HG03103 (cell line): ENCODE results near the gene COP1.
"Not testable (repeated sequence)": the region's sequence is repeated elsewhere in the genome, so short reads cannot be mapped to it uniquely, and the experiment has no call there.

Experiments used
- ATAC-seq: cut with Tn5 transposase; IDR thresholded peaks from one replicate; pipeline ENCODE4 v1.9.1; 2021; ENCODE audit warnings: low read depth; ENCODE audit not compliant: unreplicated experiment

Gene COP1

GRCh38 chr1:176206961-176207902 is at the start of gene COP1:
TSS of gene COP1 (minus strand) at chr1:176207286. CDS start at chr1:176206978, 308 bp downstream.
- ATAC-seq = peak; percentile 79

- no peak for ATAC-seq
Measured at GRCh38 chr1:176252191-176252590, 45.1 kb upstream of the COP1 start.

- no peak for ATAC-seq
Measured at GRCh38 chr1:176244851-176245250, 37.8 kb upstream of the COP1 start.

GRCh38 chr1:176243746-176244145 is 36.7 kb upstream of the COP1 start:
- no peak for ATAC-seq

GRCh38 chr1:176241385-176242015 is 34.4 kb upstream of the COP1 start:
- no peak for ATAC-seq

- ATAC-seq = not testable (repeated sequence)
Measured at GRCh38 chr1:176233657-176234056, 26.6 kb upstream of the COP1 start.

GRCh38 chr1:176227579-176227978 is 20.5 kb upstream of the COP1 start:
- ATAC-seq = no peak

GRCh38 chr1:176225911-176226310 is 18.8 kb upstream of the COP1 start:
- ATAC-seq = no peak

- ATAC-seq = no peak
Measured at GRCh38 chr1:176225479-176225875, 18.4 kb upstream of the COP1 start.

GRCh38 chr1:176222196-176222595 is 15.1 kb upstream of the COP1 start:
- no peak for ATAC-seq

- ATAC-seq = no peak
Measured at GRCh38 chr1:176220100-176220689, 13.1 kb upstream of the COP1 start.

- ATAC-seq = no peak
Measured at GRCh38 chr1:176217461-176218099, 10.5 kb upstream of the COP1 start.

- ATAC-seq = no peak
Measured at GRCh38 chr1:176216031-176216430, 8.9 kb upstream of the COP1 start.

- ATAC-seq = no peak
Measured at GRCh38 chr1:176211396-176212165, 4.5 kb upstream of the COP1 start.

GRCh38 chr1:176208034-176208433 is 948 bp upstream of the COP1 start:
- no peak for ATAC-seq

GRCh38 chr1:176206006-176206960 is 803 bp downstream of the COP1 start:
- ATAC-seq = peak; percentile 10

GRCh38 chr1:176205332-176205914 is 1.7 kb downstream of the COP1 start:
- ATAC-seq = no peak

GRCh38 chr1:176204655-176205054 is 2.4 kb downstream of the COP1 start:
- ATAC-seq = not testable (repeated sequence)

- no peak for ATAC-seq
Measured at GRCh38 chr1:176203735-176204134, 3.4 kb downstream of the COP1 start.
